ENCODE measurements around the gene CHST9.
"Not testable (repeated sequence)": the region's sequence is repeated elsewhere in the genome, so short reads cannot be mapped to it uniquely, and the experiment has no call there.

The CHST9 gene

DNA sequence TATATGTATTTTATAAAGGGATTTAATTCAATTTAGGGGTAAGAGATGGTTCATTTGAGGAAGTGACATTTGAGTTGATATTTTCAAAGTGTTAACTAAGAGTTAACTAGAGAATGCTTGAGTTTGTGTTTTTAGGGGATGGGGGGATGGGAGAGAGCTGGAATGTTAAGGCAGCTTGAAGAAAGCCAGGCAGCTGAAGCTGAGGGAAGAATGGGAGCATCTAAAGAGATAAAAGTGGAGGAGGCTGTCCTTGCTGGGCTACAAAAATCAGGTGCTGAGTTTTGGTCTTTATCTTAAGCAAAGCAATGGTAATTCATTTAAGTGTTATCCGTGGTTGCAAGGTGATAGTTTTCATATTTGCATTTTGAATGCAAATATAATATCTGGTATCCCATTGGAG, 9.2 kb downstream of the CHST9 start:
- no peaks in the 10 kb centered on the region for H3K4me1 ChIP-seq
- no peaks in the 10 kb centered on the region for H3K27me3 ChIP-seq
- no peak for DNase-seq
- H3K36me3 ChIP-seq: no peaks in the 10 kb centered on the region
- TF ChIP-seq CTCF (IDR thresholded peaks at IDR 0.05; ENCODE audit: low read depth, low read length): no peak
- no peaks in the 10 kb centered on the region for H3K9me3 ChIP-seq
- no peak overlapping the region for H3K4me3 ChIP-seq (ENCODE audit: low read depth, low read length)

DNA sequence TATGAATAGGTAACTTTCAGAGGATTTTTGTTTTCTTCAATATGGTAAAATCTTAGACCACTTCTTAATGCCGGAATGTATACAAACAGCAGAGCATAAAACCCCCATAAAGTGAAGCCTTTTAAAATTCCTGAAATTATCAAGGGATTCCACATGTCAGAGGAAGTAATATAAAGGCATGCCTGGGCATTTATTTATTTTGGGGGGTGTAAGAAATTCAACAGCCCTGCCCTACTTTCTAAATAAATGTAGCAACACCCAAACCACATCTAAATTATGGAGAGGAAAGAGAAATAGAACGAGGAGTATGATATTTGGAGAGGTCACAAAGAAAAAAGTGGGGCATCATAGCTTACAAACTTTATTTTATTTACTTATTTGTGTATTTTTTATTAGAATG, 9.9 kb downstream of the CHST9 start:
- H3K36me3 ChIP-seq: no peaks in the 10 kb centered on the region
- no peak overlapping the region for H3K4me3 ChIP-seq (ENCODE audit: low read depth, low read length)
- H3K9me3 ChIP-seq: no peaks in the 10 kb centered on the region
- H3K27me3 ChIP-seq: no peaks in the 10 kb centered on the region
- H3K4me1 ChIP-seq: no peaks in the 10 kb centered on the region
- no peak for DNase-seq
- no peak for TF ChIP-seq CTCF (IDR thresholded peaks at IDR 0.05; ENCODE audit: low read depth, low read length)

DNA sequence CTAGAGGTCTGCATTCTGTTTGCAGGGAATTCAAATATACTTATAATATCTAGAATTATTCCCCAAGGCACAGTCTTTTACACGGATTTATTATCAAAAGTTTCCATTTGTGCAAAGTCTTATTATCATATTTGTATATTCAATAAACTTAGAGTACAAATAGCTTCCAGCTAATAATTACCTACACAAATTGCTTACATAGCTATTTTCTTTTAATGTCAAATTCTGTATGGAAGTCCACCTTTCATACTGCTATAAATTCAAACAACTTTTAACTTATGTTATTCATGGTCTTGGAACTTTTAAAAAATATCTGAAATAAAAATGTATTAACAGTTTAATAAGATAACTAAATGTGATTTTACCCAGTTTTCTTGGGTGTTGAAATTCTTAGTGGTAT, 13.1 kb downstream of the CHST9 start:
- DNase-seq: no peak
- Histone ChIP-seq H3K27me3 (no peaks in the 10 kb centered on the region), H3K9me3 (no peaks in the 10 kb centered on the region), H3K4me1 (no peaks in the 10 kb centered on the region), H3K36me3 (no peaks in the 10 kb centered on the region), H3K4me3 (ENCODE audit: low read depth, low read length) (no peak overlapping the region)
- no peak for TF ChIP-seq CTCF (IDR thresholded peaks at IDR 0.05; ENCODE audit: low read depth, low read length)

- no peak overlapping the region for H3K4me3 ChIP-seq (ENCODE audit: low read depth, low read length)
- TF ChIP-seq CTCF (IDR thresholded peaks at IDR 0.05; ENCODE audit: low read depth, low read length): no peak
- DNase-seq: no peak
- no peaks in the 10 kb centered on the region for H3K36me3 ChIP-seq
- no peaks in the 10 kb centered on the region for H3K27me3 ChIP-seq
- H3K4me1 ChIP-seq: no peaks in the 10 kb centered on the region
- no peaks in the 10 kb centered on the region for H3K9me3 ChIP-seq
These were observed 19.7 kb downstream of the CHST9 start for GRCh38 chr18:27165412-27165811.

DNA sequence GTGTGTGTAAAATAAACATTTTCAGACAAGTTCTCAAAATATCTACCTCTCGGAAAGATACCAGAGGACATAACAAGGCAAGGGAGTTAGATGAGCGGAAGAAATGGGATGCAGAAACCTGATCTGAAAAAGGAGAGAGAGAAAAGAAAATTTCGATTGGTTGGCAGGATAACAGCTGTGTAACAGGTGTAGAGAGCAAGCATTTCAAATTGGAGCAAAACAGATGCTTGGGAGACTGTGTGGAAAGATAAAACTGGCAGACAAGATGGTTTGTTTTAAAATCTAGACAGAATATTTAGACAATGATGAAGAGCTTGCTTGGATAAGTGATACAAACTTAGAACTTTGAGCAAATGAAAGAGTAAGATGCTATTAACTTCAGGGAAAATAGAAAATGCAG, 20.2 kb downstream of the CHST9 start:
- Histone ChIP-seq H3K36me3 (no peaks in the 10 kb centered on the region), H3K27me3 (no peaks in the 10 kb centered on the region), H3K4me3 (ENCODE audit: low read depth, low read length) (no peak overlapping the region), H3K4me1 (no peaks in the 10 kb centered on the region), H3K9me3 (no peaks in the 10 kb centered on the region)
- DNase-seq: no peak
- TF ChIP-seq CTCF (IDR thresholded peaks at IDR 0.05; ENCODE audit: low read depth, low read length): no peak

GRCh38 chr18:27163197-27163716, 21.9 kb downstream of the CHST9 start:
- H3K27me3 ChIP-seq; H3K9me3 ChIP-seq; H3K4me1 ChIP-seq; H3K4me3 ChIP-seq (ENCODE audit: low read depth, low read length); H3K36me3 ChIP-seq: not testable (repeated sequence)
- TF ChIP-seq CTCF (IDR thresholded peaks at IDR 0.05; ENCODE audit: low read depth, low read length): peak; percentile 12; the same call in 1 of the 2 replicates
- peak; percentile 26 for DNase-seq

- not testable (repeated sequence) for H3K36me3 ChIP-seq; H3K4me3 ChIP-seq (ENCODE audit: low read depth, low read length); H3K4me1 ChIP-seq; H3K27me3 ChIP-seq; DNase-seq; H3K9me3 ChIP-seq
These were observed 35.9 kb downstream of the CHST9 start for GRCh38 chr18:27149240-27149639.

Data from BE2C (cell line).